Body of pancreas (tissue), 4 donors: ENCODE results near the gene TAF11L6.
"Not testable (repeated sequence)": the region's sequence is repeated elsewhere in the genome, so short reads cannot be mapped to it uniquely, and the experiment has no call there.

Experiments
- POLR2A ChIP-seq, 3 donors: fragments of 450-650 bp; IDR thresholded peaks; one replicate each; pipeline ENCODE4 v1.6.1; 2016; ENCODE audit warnings: antibody characterized with exemption in 3 of 3, mild to moderate bottlenecking in 2 of 3
- TF ChIP-seq, protein P1 (sequence below), 7 experiments: fragments of 450-650 bp in 4 of 7; fragments of 200-600 bp in 3 of 7; sonication (generic) in 3 of 7; IDR thresholded peaks; one replicate each; pipeline ENCODE4 v1.5.1; 2016 to 2019; ENCODE audit warnings: antibody characterized with exemption in 7 of 7

DNA sequence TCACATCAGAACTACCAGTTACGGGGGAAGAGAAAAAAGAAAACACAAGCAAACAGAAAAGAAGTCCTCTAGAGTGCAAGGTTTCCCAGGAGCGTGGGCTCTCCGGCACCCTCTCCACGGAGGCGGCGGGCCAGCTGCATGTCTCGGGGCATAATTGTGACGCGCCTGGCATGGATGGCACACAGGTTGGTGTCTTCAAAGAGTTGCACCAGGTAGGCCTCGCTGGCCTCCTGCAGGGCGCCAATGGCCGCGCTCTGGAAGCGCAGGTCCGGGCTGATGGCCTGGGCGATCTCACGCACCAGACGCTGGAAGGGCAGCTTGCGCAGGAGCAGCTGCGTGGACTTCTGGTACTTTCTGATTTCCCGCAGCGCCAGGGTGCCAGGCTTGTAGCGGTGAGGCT, 37.2 kb upstream of the TAF11L6 start:
- TF ChIP-seq, protein P1, sequence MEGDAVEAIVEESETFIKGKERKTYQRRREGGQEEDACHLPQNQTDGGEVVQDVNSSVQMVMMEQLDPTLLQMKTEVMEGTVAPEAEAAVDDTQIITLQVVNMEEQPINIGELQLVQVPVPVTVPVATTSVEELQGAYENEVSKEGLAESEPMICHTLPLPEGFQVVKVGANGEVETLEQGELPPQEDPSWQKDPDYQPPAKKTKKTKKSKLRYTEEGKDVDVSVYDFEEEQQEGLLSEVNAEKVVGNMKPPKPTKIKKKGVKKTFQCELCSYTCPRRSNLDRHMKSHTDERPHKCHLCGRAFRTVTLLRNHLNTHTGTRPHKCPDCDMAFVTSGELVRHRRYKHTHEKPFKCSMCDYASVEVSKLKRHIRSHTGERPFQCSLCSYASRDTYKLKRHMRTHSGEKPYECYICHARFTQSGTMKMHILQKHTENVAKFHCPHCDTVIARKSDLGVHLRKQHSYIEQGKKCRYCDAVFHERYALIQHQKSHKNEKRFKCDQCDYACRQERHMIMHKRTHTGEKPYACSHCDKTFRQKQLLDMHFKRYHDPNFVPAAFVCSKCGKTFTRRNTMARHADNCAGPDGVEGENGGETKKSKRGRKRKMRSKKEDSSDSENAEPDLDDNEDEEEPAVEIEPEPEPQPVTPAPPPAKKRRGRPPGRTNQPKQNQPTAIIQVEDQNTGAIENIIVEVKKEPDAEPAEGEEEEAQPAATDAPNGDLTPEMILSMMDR (IDR thresholded peaks at IDR 0.05): not testable (repeated sequence)
- not testable (repeated sequence) for TF ChIP-seq POLR2A (IDR thresholded peaks at IDR 0.05)
